Activated effector memory CD4-positive, alpha-beta T cell treated with Interleukin-2 at 50 U/mL for 16 hours (primary cell): ENCODE results near the gene SHROOM4.

ENCODE experiments used
- DNase-seq: peaks from one replicate; pipeline ENCODE4 v3.0.0-alpha.2; 2020

SHROOM4 gene

DNA sequence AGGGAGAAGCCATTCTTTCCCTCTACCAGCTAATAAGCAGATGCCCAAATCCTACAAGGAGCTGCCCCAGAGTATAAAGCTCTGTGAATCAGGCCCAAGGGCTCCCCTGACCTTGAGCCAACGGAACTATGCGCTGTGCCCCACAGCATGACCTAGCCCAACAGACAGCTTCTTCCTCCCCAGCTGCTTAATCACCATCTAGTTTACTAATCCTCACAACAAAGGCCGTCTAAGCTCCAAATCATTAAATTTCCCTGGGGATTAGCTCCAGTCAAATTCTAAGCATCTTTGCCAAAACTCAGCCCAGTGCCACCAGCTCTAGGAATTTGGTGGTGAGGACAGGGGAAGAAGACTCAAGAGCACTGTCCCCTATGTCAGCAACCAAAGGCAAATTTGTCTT is 113.1 kb downstream of the SHROOM4 start:
- DNase-seq, result no peak

DNA sequence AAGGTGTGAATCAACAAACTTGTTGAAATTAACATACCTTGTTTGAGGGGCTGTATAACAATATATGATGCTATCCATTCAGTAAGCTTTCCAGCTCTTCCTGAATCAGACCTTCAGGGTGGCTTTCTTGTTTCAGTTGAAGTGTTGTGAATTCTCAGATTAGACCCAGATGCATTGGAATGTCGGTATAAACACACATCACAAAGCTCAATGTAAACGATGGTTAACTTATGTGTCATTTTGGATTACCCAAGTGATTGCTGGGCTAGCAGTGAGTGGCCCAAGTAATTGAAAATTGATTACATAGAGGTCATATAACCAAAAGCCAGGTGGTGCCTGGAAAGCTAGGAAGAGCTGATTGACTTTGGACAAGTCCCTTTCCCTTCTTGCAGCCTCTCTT is 115.0 kb downstream of the SHROOM4 start:
- DNase-seq, result no peak

GRCh38 chrX:50697691-50698090 is 116.3 kb downstream of the SHROOM4 start:
- DNase-seq, result no peak

- DNase-seq, result no peak
Observed at GRCh38 chrX:50691820-50692219, 122.2 kb downstream of the SHROOM4 start.

GRCh38 chrX:50684871-50685270 is 129.1 kb downstream of the SHROOM4 start:
- no peak for DNase-seq

DNA sequence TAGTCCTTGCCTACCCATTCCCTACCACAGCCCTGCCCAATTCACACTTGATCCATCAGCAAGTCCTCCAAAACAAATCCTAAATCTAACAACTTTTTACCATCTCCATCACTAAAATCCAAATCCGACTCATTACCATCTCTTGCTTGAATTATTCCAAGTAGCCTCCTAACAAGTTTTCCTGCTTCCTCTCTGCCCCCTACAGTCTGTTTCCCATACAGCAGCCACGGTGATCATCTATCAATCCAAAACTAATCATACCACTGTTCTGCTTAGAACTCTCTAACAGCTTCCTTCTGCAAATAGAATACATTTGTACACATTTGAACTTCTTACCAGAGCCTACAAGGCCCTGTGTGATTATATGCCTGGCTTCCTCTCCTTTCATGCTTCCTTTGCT is 133.0 kb downstream of the SHROOM4 start:
- no peak for DNase-seq

- no peak for DNase-seq
Observed at GRCh38 chrX:50677789-50678188, 136.2 kb downstream of the SHROOM4 start.

- DNase-seq, result no peak
Observed at GRCh38 chrX:50671661-50672060, 142.3 kb downstream of the SHROOM4 start.

- no peak for DNase-seq
Observed at GRCh38 chrX:50668860-50669259, 145.1 kb downstream of the SHROOM4 start.

DNA sequence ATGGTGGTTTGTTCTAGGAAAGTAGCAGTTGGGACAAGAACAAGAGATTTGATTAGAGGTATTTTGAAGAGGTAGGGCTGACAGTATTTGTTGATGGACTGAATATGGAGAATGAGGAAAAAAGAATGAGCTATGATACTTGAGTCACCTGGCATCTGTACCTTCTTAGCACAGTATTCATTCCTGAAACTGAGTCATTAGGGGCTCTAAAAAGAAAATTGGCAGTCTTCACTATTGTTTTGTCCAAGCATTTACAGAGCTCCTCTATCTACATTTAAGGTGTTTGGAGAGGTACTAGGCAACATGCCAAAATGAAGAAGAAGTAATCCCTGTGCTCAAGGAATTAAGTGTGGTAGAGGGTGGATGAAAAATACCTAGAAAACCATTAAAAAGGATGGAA is 165.8 kb downstream of the SHROOM4 start:
- no peak for DNase-seq

GRCh38 chrX:50644496-50644895 is 169.5 kb downstream of the SHROOM4 start:
- no peak for DNase-seq

- no peak for DNase-seq
Observed at GRCh38 chrX:50643525-50644137, 170.4 kb downstream of the SHROOM4 start.

DNA sequence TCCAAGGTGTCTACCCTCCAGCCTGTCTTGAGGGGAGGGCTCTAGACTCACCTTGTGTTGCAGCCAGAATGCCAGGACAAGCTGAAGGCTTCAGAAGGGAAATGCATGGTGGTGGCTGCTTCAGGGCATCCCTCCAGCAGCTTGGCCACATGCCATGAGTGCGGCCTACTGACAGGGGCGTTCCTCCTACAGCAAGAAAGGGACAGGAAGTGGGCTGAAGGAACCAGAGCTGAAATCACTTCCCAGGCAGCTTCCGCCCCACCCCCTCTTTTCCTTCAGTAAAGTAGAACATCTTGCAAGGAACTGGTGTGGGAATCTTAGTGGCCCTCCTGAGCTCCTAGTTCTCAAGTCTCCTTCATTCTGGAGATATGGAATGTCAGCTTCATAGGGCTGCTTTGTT is 175.9 kb downstream of the SHROOM4 start:
- no peak for DNase-seq

- DNase-seq, result no peak
Observed at GRCh38 chrX:50635817-50636365, 178.1 kb downstream of the SHROOM4 start.

DNA sequence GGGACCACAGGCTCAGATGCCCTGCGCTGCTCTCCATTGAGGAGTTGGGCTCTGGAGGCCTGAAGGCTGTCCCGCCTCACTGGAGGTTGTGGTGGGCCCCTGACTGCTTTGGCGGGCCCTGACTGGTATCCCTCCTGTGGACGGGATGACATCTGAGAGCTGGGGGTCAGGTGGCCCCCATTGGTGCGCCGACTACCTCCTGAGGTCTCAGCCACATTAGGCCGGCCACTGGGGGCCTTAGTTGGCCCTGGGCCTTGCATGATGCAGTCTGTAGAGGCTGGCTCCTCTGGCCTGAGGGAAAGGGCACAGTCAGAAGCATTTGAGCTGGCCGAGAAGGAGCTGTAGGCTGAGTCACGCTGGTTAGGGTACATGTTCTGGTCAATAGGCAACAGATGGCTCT is 178.8 kb downstream of the SHROOM4 start:
- no peak for DNase-seq

DNA sequence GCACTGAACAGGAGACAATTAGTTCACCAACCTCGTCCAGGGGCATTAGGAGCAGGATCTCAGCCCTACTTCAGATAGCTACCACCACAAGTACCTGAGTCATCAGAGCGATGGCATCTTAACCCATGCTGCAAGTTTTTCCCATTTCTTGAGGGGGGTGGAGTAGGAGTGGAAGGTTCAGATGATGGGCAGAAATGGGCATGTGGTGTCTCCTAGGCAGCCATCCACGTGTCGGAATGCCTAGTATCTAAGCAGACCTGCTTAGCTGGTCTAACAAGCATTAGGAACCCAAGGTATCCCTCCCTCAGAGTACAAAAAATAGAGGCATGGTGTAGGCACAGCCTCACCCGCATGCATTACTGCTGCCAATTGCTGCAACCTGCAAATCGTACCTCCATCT is 184.2 kb downstream of the SHROOM4 start:
- no peak for DNase-seq

- DNase-seq, result no peak
Observed at GRCh38 chrX:50627696-50628095, 186.3 kb downstream of the SHROOM4 start.

- no peak for DNase-seq
Observed at GRCh38 chrX:50626432-50626831, 187.6 kb downstream of the SHROOM4 start.

GRCh38 chrX:50622751-50623150 is 191.2 kb downstream of the SHROOM4 start:
- DNase-seq, result no peak

DNA sequence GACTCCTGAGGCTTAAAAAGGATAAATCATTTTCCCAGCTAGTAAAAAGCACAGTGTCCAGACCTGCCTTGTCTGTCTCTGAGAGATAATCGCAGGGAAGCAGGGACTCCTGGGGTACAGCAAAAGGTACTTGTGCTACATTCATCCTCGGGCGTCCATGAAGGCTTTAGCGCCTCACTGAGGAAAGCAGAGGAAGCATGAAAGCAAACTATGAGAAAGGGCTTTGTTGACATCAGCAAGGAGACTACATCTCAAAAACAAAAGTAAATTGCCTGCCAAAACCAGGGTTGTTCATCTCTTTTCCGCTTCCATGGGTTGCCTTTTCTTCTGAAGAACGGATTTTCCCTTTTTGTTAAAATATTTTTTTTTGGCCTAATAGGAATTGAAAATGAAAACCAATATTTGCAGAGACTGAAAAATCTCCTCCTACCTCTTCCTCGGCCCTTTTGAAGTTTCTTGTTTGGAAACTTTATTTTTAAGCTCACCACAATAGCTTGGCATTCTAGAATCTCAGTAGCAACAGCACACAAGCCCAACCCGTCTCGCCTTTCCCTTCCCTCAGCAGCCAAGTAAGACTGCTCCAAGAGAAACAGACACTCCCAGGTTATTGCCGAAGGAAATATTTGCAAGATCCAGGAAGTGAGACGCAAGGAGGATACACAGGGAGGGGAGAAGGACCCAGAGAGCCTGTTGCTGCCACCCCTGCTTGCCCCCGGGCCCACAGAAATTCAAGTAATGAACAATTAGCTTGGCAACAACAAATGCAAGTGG is 195.0 kb downstream of the SHROOM4 start:
- DNase-seq, result no peak

- no peak for DNase-seq
Observed at GRCh38 chrX:50617183-50617582, 196.8 kb downstream of the SHROOM4 start.

GRCh38 chrX:50615570-50616158 is 198.3 kb downstream of the SHROOM4 start:
- no peak for DNase-seq

DNA sequence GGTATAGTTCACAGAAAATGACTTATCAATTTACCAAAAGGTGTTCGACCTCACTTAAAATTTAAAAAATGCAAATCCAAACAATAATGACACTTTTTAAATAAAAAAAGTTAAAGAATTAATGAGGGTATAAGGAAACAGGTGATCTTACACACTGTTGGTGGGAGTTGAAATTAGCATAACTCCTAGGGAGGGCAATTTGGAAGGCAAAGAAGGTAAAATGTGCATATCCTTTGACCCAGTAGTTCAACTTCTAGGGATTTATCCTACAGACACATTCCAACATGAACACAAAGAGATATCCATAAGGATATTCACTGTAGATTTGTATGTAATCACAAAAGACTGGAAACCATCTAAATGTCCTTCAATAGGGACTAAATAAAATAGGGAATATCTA is 199.5 kb downstream of the SHROOM4 start:
- DNase-seq, result no peak

DNA sequence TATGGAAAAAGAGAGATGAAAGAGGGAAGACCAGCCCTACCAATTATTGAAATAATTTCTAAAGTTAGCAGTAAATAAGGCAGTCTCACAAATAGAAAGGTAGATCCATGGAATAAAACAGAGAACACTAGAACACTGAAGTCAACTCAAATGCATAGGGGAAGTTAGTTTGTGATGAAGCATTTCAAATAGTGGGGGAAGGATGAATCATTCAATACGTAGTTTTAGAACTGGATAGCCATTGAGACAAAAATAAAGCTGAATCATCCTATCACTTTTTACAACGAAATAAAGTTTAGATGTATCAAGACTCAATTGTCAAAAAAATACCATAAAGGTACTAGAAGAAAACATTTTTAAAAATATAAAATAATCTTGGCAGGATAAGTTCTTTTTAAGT is 200.1 kb downstream of the SHROOM4 start:
- no peak for DNase-seq
